ENCODE data around the gene L2HGDH. TPM values are rescaled to one million over a fixed set of nuclear protein-coding genes. Genes with fewer than 3 reads are reported as not detected.
A peak's percentile ranks its signal among the peaks of the same experiment; 100 is the strongest.

L2HGDH gene
- total and polyA plus RNA-seq, 10 of the 15 experiments (the other 5 are each of a cell fraction or from before 2014, with no cell fraction given) = 2.6 to 18.3 (median 13.5) TPM

GRCh38 chr14:50320283-50320682 is 8.3 kb upstream of the L2HGDH start:
- peak overlapping the region; percentile 37; the same call in 1 of the 2 replicates for H2AFZ ChIP-seq (ENCODE audit: control insufficient read depth, low read depth, low read length)
- DNase-seq (ENCODE audit: low read depth, low spot score) = peak; percentile 39
- intact Hi-C loops (cut with micrococcal nuclease; ENCODE audit: unreplicated experiment) = loop anchor here (2.0 kb wide), 1 partner anchor 77 kb away; the partner anchor contains the start of gene CDKL1
- H3K9me3 ChIP-seq (replicated peaks; ENCODE audit: control insufficient read depth, insufficient read depth, low read length) = no peaks in the 10 kb centered on the region
- H3K36me3 ChIP-seq (ENCODE audit: control insufficient read depth in 2 of 2, insufficient read depth in 2 of 2, low read length in 1 of 2) = peaks cover 0 to 5% of the 10 kb centered on the region in 2 experiments; a peak in 2 of 4 replicates
- peak overlapping the region; percentile 30 for H3K9ac ChIP-seq (ENCODE audit: control insufficient read depth, insufficient read depth, low read length)
- ChIA-PET POLR2A (interaction anchor here (0.9 to 1.5 kb wide), 4 partner anchors 8 to 208 kb away, joined by 4 to 6 read pairs (median 5); partner anchors contain the start of genes DMAC2L and L2HGDH), CTCF (interaction anchor here (0.6 to 3.7 kb wide), 42 partner anchors 8 to 905 kb away, joined by 3 to 39 read pairs (median 5); partner anchors contain the start of genes CDKL1, DMAC2L, L2HGDH and MAP4K5), SMC1A (ENCODE audit: uncharacterized antibody, unreplicated experiment) (interaction anchor here (0.7 to 3.3 kb wide), 20 partner anchors 8 to 565 kb away, joined by 3 to 19 read pairs (median 6); partner anchors contain the start of genes CDKL1, DMAC2L, L2HGDH and MAP4K5), RAD21 (ENCODE audit: unreplicated experiment) (interaction anchor here (0.9 to 2.9 kb wide), 15 partner anchors 8 to 686 kb away, joined by 3 to 16 read pairs (median 5); partner anchors contain the start of genes CDKL1, DMAC2L, L2HGDH and MAP4K5)
- peak; percentile 66 for FAIRE-seq
- no peaks in the 10 kb centered on the region for H3K27me3 ChIP-seq (replicated peaks in 1 of 2; ENCODE audit: control insufficient read depth in 2 of 2, insufficient read depth in 2 of 2, low read length in 1 of 2)
- H3K4me3 ChIP-seq = peak overlapping the region; percentile 19; the same call in 1 of the 2 replicates
- no peak for TF ChIP-seq MTA2 (IDR thresholded peaks at IDR 0.05; ENCODE audit: low read depth)
- TF ChIP-seq CEBPZ (IDR thresholded peaks at IDR 0.05; ENCODE audit: low read depth, low read length) = no peak
- 0 out of 4 replicates have a peak, but pooled peaks of 1 of the 2 experiments have one; percentile 14 for TF ChIP-seq BHLHE40 (IDR thresholded peaks at IDR 0.05; ENCODE audit: borderline replicate concordance in 1 of 2, low read depth in 2 of 2, low read length in 1 of 2)
- TF ChIP-seq IKZF2 (IDR thresholded peaks at IDR 0.05) = peak in 1 of 2 experiments; percentile 12; a peak in 3 of 4 replicates
- peak; percentile 46; the same call in 1 of the 3 replicates for TF ChIP-seq POU2F2 (IDR thresholded peaks at IDR 0.05; ENCODE audit: borderline replicate concordance, low read depth, low read length)
- TF ChIP-seq ZNF384 (IDR thresholded peaks at IDR 0.05; ENCODE audit: borderline replicate concordance, low read depth, low read length) = no peak
- no peak for TF ChIP-seq SRF (IDR thresholded peaks at IDR 0.05; ENCODE audit: low read depth in 2 of 2, low read length in 2 of 2)
- no peak for TF ChIP-seq PAX8 (IDR thresholded peaks at IDR 0.05)
- no peak for TF ChIP-seq CREB1 (IDR thresholded peaks at IDR 0.05; ENCODE audit: low read depth)
- TF ChIP-seq BACH1 (IDR thresholded peaks at IDR 0.05; ENCODE audit: borderline replicate concordance) = peak; percentile 43; the same call in 1 of the 2 replicates
- TF ChIP-seq NBN (IDR thresholded peaks at IDR 0.05) = peak; percentile 29; the same call in 1 of the 2 replicates
- TF ChIP-seq ZNF24 (IDR thresholded peaks at IDR 0.05) = no peak
- no peak for TF ChIP-seq PAX5 (IDR thresholded peaks at IDR 0.05; ENCODE audit: borderline replicate concordance, low read depth, low read length)
- peaks cover 27% of the 10 kb centered on the region for H3K4me1 ChIP-seq (ENCODE audit: control insufficient read depth, insufficient read depth, low read length)
- peak overlapping the region; percentile 77 for H3K27ac ChIP-seq (ENCODE audit: control insufficient read depth, insufficient read depth)
- H3K4me2 ChIP-seq (ENCODE audit: control insufficient read depth, insufficient read depth) = peak overlapping the region; percentile 75
- no TSS peak for BruUV-seq (replicated peaks)
- no peaks in the 10 kb centered on the region; the same call in 1 of the 2 replicates for H4K20me1 ChIP-seq (ENCODE audit: control insufficient read depth, insufficient read depth)
- peaks cover 9% of the 10 kb centered on the region for H3K79me2 ChIP-seq (ENCODE audit: control insufficient read depth, insufficient read depth, low read length)
- ATAC-seq = peak; percentile 70
- WGBS (ENCODE audit: insufficient coverage, insufficient replicate concordance, low lambda C conversion rate, missing lambda C conversion rate) = 0% methylated on average over 8 of the region's 8 CpGs
- in situ Hi-C loops (cut with MboI) = loop anchor here (5.0 kb wide), 1 partner anchor 207 kb away; no protein-coding TSS in a partner anchor
